HG02798 (cell line): ENCODE data around the gene STXBP3.
"Not testable (repeated sequence)": the region's sequence is repeated elsewhere in the genome, so short reads cannot be mapped to it uniquely, and the experiment has no call there.

Experiments used
- ATAC-seq: cut with Tn5 transposase; IDR thresholded peaks from one replicate; pipeline ENCODE4 v1.9.1; 2021; ENCODE audit warnings: mild to moderate bottlenecking; ENCODE audit not compliant: unreplicated experiment, poor library complexity

The STXBP3 gene

GRCh38 chr1:108746382-108747170, at the start of gene STXBP3:
Gene STXBP3, plus strand, starts transcription at chr1:108746674. Its CDS starts 64 bp downstream, at chr1:108746738.
- ATAC-seq = peak; percentile 94

- no peak for ATAC-seq
Observed at GRCh38 chr1:108699375-108700332, 46.8 kb upstream of the STXBP3 start.

- ATAC-seq = no peak
Observed at GRCh38 chr1:108701176-108701849, 45.2 kb upstream of the STXBP3 start.

- not testable (repeated sequence) for ATAC-seq
Observed at GRCh38 chr1:108702109-108702508, 44.4 kb upstream of the STXBP3 start.

GRCh38 chr1:108703939-108704338, 42.5 kb upstream of the STXBP3 start:
- ATAC-seq = no peak

GRCh38 chr1:108704496-108704895, 42.0 kb upstream of the STXBP3 start:
- no peak for ATAC-seq

GRCh38 chr1:108706643-108707042, 39.8 kb upstream of the STXBP3 start:
- no peak for ATAC-seq

- peak; percentile 59 for ATAC-seq
Observed at GRCh38 chr1:108708691-108709660, 37.5 kb upstream of the STXBP3 start.

- no peak for ATAC-seq
Observed at GRCh38 chr1:108712606-108713150, 33.8 kb upstream of the STXBP3 start, which contains the start of gene FNDC7. Gene FNDC7, plus strand, starts transcription at chr1:108712908. Its CDS starts 26 bp downstream, at chr1:108712934.

GRCh38 chr1:108715932-108716331, 30.5 kb upstream of the STXBP3 start:
- no peak for ATAC-seq

- no peak for ATAC-seq
Observed at GRCh38 chr1:108716437-108717230, 29.8 kb upstream of the STXBP3 start.

GRCh38 chr1:108717774-108718316, 28.6 kb upstream of the STXBP3 start:
- no peak for ATAC-seq

GRCh38 chr1:108718927-108719655, 27.4 kb upstream of the STXBP3 start:
- no peak for ATAC-seq

- no peak for ATAC-seq
Observed at GRCh38 chr1:108719656-108720435, 26.6 kb upstream of the STXBP3 start.

- no peak for ATAC-seq
Observed at GRCh38 chr1:108722292-108722691, 24.2 kb upstream of the STXBP3 start.

GRCh38 chr1:108725906-108726305, 20.6 kb upstream of the STXBP3 start:
- no peak for ATAC-seq
